H54 (cell line): ENCODE data around the gene TAF1A.

Experiments used
- DNase-seq: peaks from one replicate; pipeline ENCODE4 v3.0.0; 2011; ENCODE audit warnings: low spot score, mixed read lengths; ENCODE audit not compliant: insufficient read length
- FAIRE-seq: peaks from 3 replicates; lab custom pipeline; 2011; peaks lifted over from hg19 to GRCh38; lab: Jason Lieb, UNC
- POLR2A ChIP-seq: IDR thresholded peaks from 2 replicates; pipeline ENCODE4 v1.6.1; 2011; ENCODE audit warnings: low read depth, mild to moderate bottlenecking, low read length

Gene TAF1A

DNA sequence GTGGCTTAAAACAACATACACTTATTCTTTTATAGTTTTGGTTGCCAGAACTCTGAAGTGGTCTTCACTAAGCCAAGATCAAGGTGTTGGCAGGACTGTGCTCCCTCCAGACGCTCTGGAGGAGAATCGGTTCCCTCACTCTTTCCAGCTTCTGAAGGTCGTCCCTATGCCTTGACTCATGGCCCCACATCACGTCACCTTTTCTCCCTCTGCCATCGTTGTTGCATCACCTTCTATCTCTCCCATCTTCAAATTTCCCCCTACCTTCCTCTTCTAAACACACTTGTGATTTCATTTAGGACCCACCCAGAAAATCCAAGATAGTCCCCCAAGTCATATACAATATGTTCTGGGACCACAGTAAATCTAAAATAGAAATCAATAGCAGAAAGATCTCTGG is 54.3 kb downstream of the TAF1A start:
- no peak for TF ChIP-seq POLR2A
- FAIRE-seq: no peak

GRCh38 chr1:222530852-222531251 is 58.9 kb downstream of the TAF1A start:
- no peak for TF ChIP-seq POLR2A
- no peak for DNase-seq
- FAIRE-seq: no peak

More for the DNA sequence above, 54.3 kb downstream of the TAF1A start:
- DNase-seq: no peak

DNA sequence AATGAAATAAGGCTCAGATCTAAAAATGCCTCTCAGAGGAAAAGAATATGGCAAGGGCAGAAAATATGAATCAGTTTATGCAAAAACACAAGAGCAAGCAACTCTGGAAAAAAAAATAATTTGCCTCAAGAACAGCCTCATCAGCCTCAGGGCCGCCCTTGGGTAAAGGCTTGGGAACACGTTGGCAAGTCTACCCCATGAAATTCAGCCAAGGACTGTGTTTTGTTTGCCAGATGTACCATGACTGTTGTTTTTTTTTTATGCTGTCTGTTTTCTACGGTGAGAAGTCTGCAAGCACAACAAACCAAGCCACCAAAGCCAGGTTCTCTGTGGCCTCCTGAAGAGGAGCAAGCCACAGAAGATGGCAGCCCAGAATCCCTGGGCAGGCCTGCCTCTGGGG is 59.8 kb downstream of the TAF1A start:
- no peak for DNase-seq
- no peak for TF ChIP-seq POLR2A
- FAIRE-seq: no peak

GRCh38 chr1:222529181-222529580 is 60.6 kb downstream of the TAF1A start:
- no peak for FAIRE-seq
- no peak for TF ChIP-seq POLR2A

GRCh38 chr1:222525951-222526350 is 63.8 kb downstream of the TAF1A start:
- FAIRE-seq (no peak), DNase-seq (no peak)
- no peak for TF ChIP-seq POLR2A

More at GRCh38 chr1:222529181-222529580, 60.6 kb downstream of the TAF1A start:
- no peak for DNase-seq

DNA sequence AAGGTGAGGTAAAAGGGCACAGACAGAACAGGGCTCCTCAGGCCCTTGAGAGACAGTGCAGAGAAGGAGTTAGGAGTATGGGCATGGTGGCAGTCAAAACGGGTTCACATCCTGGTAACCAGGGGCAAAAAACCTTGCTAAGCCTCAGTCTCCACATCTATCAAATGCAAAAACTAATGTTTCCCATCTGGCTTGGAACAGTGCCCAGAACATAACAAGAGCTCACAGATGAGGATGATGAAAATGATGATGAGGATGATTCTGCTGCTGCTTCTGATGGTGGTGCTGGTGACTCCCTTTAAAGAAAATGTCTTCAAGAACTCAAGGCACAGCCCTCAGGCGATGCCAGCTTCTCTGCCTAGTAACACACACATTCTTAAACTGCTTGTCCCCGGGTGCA is 65.9 kb downstream of the TAF1A start:
- DNase-seq (no peak), FAIRE-seq (no peak)
- no peak for TF ChIP-seq POLR2A

- no peak for DNase-seq
- FAIRE-seq: no peak
- no peak for TF ChIP-seq POLR2A
These were observed 67.4 kb downstream of the TAF1A start for GRCh38 chr1:222522105-222522915.

GRCh38 chr1:222521299-222522104 is 68.2 kb downstream of the TAF1A start:
- FAIRE-seq: no peak
- TF ChIP-seq POLR2A: no peak
- peak; percentile 25 for DNase-seq
